HG02798 (cell line): Measurements from ENCODE around the gene CCNDBP1.
A peak's percentile ranks its signal among the peaks of the same experiment; 100 is the strongest.
"Not testable (repeated sequence)": the region's sequence is repeated elsewhere in the genome, so short reads cannot be mapped to it uniquely, and the experiment has no call there.

Experiments
- ATAC-seq: cut with Tn5 transposase; IDR thresholded peaks from one replicate; pipeline ENCODE4 v1.9.1; 2021; ENCODE audit warnings: mild to moderate bottlenecking; ENCODE audit not compliant: unreplicated experiment, poor library complexity

Gene CCNDBP1

DNA sequence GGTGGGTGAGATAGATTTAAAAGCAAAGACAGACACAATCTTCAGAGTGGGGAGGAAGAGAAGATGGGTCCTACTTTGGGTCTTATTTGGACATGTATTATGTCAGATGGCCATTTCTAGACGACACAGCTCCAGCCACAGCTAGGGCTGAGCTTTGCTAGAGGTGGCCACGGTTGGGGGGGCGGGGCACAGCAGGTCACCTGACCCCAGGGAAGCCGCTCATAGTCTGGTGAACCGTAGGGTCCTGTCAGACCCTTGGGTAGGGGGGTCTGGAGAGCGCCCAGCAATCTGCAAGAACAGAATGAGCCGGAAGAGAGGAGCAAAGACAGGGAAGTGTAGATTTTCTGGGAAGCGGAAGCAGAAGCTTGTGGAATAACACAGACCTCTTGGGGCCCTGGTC, 29.0 kb downstream of the CCNDBP1 start:
- no peak for ATAC-seq

DNA sequence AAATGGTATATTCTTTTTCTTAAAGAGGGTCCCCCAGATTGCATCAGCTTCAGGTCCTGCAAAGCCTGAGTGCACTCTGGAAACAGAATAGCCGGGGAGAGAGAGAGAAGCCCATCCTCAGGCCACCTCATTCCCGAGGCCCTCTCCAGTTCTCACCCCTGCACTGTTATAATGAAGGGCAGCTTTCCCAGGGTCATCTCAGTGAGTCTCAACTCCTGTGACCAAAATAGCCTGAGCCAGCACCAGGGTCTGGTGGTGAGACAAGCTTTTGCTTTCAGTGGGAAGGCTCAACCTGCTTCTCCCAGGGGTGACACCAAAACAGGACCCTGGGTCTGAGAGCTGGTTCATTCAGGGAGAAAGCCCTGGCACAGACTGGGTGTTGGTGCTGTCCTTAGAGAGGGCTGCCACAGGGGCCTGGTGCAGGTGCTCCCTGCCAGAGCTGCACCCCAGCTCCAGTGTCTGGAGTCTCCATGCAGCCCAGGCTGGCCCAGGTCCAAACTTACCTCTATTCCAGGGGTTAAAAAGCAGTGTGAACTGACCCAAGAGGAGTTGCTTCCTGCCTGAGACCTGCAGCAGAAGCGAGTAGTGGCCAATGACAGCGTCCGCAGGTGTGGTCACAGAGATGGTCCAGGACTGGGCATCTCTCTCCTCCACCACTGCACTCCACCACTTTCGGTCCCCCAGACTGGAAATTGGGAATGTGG, 29.5 kb downstream of the CCNDBP1 start:
- ATAC-seq: no peak

DNA sequence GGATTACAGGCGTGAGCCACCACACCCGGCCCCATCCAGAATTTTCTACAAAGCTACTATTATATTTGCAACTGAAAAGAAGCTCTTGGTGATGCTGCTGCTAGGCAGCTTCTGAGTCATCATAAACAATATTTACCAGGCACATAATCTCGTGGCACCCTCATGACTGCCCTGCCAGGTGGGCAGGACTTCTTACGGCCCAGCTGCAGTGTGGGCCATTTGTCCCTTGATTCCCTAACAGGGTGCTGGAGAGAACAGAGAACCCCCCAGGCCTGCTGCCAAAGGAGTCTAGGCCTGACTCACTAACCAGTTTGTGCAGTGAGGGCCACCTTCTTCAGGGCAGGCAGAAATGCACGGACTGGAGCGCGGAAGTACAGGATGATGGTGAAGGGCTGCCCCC, 30.8 kb downstream of the CCNDBP1 start:
- ATAC-seq: no peak

DNA sequence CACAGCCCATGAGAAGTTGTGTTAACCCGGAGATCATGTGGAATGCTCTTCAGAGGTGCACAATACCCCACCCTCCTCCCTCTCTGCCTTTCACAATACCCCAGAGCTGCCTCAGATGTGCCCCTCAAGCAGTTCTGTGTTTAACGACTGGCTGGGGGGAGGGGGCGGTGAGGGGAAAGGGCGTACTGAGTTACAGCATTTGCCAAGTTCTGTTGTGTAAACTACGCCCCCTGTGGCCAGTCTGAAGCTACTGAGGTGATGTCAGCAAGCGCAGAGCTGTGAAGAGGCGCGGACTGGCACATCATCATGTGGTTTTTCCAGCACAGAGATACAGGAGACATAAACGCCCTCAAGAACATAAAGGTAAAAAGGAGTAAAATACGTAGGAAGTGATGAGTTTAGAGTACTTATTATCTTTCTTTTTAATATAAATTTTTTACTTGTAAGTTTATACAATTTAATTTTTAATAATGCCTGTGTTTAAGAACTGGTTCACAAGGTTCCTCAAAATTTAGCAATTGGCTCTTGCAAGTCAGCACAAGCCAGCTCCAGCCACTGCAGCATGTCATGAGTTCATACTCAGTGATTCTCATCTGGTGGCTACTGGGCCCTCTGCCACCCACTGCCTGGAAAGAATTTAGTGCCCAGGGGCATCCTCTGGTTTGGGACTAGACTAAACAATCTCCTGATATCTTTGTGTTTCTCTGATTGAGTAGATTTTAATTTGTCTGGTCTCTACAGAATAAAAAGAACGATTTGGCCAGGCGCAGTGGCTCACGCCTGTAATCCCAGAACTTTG, 33.9 kb downstream of the CCNDBP1 start:
- ATAC-seq: no peak

DNA sequence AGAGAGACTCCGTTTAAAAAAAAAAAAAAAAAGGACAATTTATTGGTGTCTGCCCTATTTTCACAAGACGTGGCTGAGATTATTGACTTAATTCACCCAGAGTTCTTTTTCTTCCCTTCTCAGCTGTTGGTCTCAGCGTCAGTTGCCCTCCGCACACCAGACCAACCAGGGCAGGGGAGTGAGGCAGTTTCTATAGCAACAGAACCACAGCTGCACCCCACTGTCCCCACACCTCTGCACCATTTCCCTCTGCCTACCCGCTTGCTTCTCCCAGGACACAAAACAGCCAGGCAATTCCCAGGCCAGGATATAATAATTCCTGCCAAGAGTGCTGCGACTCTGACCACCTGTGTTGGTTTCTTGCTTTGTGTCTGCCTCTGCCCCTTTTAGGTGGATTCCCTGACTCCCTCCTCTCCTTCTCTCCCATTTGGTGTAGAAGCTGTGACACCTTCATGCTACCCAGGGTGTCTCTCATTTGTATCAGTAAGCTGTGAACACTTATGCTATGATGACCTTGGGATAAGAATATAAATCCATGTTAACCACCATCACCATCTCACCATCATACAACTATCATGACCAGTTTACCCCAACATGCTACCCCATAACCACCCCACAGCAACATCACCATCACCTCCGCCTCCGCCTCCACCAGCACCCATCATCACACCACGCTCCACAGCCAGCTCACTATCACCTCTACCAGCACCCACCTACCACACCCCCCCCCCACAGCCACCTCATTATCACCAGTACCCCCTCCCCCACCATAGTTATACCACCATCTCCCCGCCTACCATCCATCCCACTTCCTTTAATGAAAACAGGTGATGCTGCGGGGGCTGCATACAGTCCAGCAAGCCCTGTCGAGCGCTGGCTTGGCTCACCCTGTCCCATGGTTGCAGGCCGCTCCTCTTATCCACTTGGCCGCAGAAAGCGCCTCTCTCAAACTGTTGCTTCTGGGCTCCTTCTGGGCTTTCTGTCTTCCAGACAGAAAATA, 35.0 kb downstream of the CCNDBP1 start:
- ATAC-seq: no peak

DNA sequence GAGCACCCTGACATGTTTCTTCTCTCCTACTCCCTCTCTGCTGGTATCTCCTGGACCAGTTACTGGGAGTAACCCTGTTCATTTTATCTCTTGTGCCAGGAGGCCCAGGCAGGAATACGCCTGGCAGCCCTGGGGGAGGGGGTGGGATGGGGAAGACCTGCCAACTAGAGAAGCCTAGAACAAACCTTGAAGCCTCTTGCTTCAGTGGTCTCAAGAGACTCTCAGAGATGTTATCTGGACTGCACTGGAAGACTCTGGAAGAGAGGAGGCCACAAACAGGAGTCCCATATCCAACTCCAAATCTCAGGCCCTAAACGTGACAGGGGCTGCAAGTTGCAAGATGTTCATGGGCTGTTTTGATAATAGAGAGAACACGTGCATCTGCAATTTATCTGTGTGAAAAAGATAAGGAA, 35.8 kb downstream of the CCNDBP1 start, which contains the start of gene EPB42:
Gene EPB42, minus strand, starts transcription at position 28 of the 413 bp plus-strand sequence. CDS start 193 bp downstream, outside the sequence.
- no peak for ATAC-seq

DNA sequence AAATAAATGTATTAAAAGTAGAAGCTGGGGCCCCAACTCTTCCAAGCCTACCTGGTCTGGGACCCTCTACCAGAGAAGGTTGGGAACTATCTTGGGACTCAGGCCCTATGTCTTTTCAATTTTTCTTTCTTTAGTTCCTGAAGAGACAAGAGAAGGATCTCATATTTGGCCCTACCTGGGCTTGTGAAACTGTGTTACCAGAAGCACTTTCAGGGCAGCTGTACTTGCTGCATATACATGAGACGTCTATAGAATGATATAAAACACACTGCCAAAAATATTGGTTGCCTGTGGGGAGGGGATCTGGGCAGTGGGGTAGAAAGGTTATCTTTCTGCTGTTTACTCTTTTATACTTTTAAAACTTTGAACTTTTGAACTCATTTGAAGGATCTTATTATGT, 36.2 kb downstream of the CCNDBP1 start:
- no peak for ATAC-seq

DNA sequence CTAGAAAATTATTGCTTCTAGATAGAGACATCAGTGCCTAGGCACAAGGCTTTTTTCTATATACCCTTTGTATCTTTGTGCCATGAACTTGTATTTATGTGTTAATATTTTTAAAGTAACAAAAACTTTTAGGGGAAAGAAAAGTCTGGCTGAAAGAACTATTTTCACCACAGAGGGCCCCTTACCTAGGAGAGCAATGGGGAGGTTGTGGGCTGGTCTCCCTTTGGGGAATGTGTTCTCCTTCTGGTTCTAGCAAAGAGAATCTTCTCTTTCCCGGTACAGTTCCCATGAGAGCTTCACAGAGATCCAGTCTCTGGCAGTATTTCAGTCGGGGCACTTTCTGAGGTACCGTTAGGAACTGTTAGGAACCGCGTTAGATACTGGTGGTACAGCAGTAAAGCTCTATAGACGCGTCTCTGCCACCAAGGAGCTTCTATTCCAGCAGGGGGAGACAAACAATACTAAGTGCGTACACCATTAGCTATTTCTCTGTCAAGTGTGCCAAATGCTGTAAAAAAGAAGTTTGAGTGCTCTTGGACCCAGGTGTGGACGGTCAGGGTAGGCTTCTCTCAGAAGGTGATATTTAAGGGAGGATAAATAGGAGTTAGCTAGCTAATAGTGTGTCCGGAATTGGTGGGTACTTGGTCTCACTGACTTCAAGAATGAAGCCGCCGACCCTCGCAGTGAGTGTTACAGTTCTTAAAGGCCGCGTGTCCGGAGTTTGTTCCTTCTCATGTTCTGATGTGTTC, 40.2 kb downstream of the CCNDBP1 start:
- no peak for ATAC-seq

DNA sequence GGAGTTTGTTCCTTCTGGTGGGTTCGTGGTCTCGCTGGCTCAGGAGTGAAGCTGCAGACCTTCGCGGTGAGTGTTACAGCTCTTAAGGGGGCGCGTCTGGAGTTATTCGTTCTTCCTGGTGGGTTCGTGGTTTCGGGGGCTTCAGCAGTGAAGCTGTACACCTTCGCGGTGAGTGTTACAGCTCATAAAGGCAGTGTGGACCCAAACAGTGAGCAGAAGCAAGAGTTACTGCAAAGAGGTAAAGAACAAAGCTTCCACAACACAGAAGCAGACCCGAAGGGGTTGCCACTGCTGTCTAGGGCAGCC, 40.7 kb downstream of the CCNDBP1 start:
- ATAC-seq: not testable (repeated sequence)

DNA sequence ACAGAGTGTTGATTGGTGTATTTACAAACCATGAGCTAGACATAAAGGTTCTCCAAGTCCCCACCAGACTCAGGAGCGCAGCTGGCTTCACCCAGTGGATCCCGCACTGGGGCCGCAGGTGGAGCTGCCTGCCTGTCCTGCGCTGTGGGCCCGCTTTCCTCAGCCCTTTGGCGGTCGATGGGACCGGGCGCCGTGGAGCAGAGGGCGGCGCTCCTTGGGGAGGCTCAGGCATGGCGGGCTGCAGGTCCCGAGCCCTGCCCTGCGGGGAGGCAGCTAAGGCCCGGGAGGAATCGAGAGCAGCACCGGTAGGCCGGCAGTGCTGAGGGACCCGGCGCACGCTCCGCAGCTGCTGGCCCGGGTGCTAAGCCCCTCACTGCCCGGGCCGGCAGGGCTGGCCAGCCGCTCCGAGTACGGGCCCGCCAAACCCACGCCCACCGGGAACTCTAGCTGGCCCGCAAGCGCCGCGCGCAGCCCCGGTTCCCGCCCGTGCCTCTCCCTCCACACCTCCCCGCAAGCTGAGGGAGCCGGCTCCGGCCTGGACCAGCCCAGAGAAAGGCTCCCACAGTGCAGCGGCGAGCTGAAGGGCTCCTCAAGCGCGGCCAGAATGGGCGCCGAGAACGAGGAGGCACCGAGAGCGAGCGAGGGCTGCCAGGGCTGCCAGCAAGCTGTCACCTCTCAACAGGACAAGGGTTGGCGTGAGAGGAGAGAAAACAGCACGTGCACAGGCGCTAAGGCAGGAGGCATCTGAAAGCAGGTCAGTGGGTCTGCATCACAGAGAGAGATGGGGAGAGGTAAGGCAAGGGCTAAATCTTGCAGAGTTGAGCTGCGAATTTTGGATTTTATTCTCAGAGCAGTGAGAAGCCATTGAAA, 41.5 kb downstream of the CCNDBP1 start:
- no peak for ATAC-seq

DNA sequence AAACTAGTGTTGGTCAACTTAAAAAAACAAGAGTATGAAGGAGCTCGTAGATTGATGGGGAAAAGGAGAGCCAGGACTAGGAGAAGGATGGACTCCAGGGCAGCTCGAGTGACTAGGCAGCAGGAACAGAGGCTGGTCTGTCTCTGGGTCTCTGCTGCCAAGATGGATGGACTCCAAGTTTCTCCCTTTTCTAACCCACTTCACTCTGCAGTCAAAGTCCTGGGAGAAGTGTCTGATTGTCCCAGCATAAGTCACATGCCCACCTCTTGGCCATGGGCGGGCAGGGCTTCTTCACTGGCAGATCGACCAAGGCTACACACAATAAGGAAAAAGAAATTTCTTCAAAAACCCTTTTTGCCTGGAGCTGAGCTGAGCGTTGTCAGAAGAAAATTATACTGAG, 44.8 kb downstream of the CCNDBP1 start:
- ATAC-seq: no peak

DNA sequence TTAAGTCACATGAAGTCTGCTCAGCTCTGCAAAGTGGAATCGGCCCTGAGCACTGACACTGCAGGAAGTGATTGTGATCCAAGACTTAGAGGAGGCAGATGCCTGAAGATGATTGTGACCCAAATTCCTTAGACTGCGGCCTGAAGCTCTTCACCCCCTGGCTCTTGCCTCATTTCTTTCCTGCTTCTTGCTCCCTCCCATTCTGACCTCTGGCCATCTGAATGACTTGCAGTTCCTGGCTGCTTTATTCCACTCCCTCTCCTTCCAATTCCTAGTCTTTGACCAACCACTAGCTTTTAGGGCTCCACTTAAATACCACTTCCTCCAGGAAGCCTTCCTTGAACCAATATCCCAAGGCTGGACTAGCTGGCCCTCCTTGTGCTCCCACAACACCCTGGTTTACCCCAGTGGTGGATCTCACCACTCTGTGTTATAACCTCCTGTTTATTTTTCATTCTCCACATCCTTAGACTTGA, 45.5 kb downstream of the CCNDBP1 start:
- no peak for ATAC-seq

DNA sequence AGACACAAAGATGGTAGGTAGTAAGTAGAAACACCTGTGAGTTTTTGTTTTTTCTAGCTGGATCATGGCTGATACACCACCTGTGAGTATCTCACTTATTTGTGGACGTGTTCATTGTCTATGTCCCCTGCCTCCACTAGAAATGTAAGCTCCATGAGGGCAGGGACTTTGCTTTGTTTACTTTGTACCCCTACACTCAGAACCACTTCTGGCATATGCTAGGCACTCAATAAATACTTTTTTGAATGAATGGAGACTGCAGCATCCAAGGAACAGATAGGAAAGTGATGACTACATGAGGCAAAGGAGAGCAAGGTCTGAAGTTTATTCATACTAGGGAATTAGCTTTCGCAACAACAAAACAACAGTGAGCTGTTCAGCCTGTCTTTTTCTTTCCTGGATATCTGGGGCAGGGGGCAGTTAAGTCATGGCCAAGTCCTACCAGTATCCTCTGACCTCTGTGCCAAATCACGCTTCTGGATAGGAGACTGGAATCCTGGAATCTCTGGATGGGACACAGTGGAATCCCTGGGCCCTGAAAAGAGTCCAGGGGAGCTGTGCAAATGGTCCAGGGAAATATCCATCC, 47.2 kb downstream of the CCNDBP1 start:
- no peak for ATAC-seq

DNA sequence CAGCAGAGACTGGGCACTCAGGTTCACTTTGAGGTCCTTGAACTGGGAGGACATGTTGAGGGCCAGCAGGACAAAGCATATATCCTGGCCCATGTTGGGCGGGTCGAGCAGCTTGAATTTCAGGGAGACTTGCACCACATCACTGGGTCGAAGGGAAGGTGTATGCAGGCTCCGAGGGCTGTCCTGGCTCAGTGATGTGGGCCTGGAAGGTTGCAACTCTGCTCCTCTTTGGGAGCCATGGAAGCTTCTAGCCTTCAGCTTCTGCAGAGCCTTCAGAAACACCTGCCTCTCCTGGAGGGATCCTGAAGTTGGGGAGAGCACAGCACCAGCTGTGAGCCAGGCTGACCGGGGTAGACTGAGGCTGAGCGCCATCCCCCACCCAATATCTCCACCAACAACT, 50.3 kb downstream of the CCNDBP1 start:
- no peak for ATAC-seq

DNA sequence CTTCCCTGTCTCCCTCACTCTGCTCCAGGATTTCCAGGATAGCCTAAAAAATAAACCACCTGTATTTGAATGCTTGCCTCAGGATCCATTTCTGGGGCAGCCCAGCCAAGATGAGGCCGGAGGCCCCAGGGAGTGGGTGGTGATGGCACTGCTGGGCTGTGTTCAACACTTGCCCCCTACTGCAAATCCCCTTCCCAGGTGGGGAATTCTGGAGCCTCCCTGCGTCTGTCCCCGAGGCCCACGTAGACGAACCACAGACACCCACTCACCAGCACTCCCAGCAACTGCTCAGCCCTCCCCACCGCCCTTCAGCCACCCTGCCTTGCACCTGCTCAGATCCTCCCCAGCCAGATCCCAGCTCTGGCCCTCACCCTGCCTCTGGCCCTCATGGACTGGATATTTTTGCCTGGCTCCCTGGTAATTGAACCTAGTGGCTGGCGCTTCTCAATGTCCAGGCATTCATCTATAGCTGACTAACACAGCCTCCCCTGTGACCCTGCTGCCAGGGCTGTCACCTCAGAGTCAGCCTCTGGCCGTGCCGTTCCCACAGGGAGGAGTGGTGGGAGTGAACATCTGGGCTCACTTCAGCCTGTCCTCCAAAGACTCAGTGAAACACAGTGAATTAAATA, 52.8 kb downstream of the CCNDBP1 start:
- ATAC-seq: no peak

DNA sequence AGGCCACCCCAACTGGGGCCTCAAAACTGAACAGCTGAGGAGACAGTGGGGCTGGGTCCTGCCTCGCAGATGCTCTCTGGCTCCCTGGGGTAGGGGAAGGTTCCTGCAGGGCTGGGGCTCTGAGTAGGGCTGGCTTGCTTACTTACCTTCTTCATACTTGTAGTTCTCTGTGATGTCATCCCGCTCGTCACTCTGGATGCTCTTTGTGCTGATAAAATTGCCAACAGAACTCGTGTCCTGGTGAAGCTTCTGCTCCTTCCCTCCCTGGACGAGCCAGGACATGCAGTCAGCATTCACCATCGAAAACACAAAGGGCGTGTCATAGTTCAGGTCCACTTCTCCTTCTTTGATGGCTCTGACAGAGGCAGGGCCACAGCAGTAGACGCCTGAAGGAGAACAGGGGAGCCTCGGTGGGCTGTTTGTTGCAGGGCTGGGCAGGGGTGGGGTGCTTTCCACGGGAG, 53.5 kb downstream of the CCNDBP1 start:
- no peak for ATAC-seq

DNA sequence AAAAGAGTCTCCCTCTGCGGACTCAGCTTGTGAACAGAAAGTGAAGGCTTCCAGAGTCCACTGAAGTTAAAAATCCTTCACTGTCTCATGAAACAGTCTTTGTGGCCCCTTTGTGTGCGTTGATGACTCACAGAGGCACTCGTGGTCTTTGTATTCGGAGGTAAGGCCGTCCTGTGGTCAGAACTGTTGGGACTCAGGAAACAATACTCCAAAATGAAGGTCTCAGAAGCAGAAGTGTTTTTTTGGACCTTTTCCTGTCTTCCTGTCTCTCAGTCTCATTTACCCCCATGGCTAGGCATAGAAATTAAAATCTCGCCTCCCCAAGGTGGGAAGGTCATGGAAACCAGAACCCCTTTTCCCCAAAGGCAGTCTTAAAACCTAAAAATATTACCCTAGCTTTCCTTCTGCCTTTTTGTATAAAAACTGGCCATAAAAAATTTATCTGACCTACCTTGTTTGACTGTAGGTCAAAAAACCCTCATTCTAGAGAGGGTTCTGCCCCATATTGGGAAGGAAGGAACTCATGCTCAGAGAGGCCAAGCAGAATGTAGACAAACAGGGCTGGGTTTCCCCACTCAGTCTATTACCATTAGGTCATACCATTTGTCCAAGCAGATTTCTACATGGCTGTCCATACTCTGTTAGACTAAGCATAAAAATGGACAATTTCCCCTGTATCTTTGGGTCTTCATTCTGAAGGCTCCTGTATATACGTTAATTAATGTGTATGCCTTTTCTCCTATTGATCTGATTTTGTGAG, 54.7 kb downstream of the CCNDBP1 start:
- peak; percentile 39 for ATAC-seq
